ENCODE measurements around the gene VCX3A.

DNA sequence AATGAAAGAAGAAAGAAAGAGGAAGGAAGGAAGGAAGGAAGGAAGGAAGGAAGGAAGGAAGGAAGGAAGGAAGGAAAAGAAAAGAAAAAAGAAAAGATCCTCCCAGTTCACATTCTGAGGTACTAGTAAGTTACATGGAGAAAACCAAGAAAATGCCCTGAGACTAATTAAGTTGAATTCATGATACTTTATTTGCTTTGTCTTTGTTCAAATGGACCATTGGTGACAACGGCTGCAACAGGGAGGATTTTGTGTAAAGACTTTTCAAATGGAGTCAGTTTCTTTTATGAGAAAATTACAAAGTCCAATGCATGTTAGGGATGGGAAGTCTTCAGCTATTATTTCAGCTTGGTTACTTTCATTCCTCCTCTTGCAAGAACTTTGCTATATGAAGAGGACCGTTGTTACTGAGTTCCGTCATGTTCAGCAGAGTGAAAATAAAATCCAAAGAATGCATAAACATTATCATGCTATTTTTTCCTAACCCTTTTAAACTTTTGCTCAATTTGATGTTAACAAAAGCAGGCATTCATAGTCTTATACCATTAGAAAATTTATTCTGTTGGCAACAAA, 8.3 kb downstream of the VCX3A start:
- TF ChIP-seq, protein P1, sequence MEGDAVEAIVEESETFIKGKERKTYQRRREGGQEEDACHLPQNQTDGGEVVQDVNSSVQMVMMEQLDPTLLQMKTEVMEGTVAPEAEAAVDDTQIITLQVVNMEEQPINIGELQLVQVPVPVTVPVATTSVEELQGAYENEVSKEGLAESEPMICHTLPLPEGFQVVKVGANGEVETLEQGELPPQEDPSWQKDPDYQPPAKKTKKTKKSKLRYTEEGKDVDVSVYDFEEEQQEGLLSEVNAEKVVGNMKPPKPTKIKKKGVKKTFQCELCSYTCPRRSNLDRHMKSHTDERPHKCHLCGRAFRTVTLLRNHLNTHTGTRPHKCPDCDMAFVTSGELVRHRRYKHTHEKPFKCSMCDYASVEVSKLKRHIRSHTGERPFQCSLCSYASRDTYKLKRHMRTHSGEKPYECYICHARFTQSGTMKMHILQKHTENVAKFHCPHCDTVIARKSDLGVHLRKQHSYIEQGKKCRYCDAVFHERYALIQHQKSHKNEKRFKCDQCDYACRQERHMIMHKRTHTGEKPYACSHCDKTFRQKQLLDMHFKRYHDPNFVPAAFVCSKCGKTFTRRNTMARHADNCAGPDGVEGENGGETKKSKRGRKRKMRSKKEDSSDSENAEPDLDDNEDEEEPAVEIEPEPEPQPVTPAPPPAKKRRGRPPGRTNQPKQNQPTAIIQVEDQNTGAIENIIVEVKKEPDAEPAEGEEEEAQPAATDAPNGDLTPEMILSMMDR (conservative IDR thresholded peaks at IDR 0.05 in 1 of 2, IDR thresholded peaks at IDR 0.05 in 1 of 2; ENCODE audit: low read depth in 1 of 2, low read length in 2 of 2) = no peak
- TF ChIP-seq EZH2 (IDR thresholded peaks at IDR 0.05; ENCODE audit: low read length, missing control alignments) = no peak
